Stimulated activated CD8-positive, alpha-beta memory T cell treated with anti-CD3 and anti-CD28 coated beads, Interleukin-15, amount 100 ng/mL, for 24 hours (primary cell): ENCODE measurements around the gene OR10H2.
"Not testable (repeated sequence)": the region's sequence is repeated elsewhere in the genome, so short reads cannot be mapped to it uniquely, and the experiment has no call there.

Experiments
- DNase-seq: peaks from one replicate; pipeline ENCODE4 v3.0.0-alpha.2; 2020; ENCODE audit warnings: low read depth

The OR10H2 gene

GRCh38 chr19:15727724-15728123 lies at the start of gene OR10H2:
OR10H2 (plus strand) TSS chr19:15728024; CDS start chr19:15728044, 20 bp downstream.
- no peak for DNase-seq

- DNase-seq, result no peak
Measured at GRCh38 chr19:15679089-15679488, 48.7 kb upstream of the OR10H2 start.

DNA sequence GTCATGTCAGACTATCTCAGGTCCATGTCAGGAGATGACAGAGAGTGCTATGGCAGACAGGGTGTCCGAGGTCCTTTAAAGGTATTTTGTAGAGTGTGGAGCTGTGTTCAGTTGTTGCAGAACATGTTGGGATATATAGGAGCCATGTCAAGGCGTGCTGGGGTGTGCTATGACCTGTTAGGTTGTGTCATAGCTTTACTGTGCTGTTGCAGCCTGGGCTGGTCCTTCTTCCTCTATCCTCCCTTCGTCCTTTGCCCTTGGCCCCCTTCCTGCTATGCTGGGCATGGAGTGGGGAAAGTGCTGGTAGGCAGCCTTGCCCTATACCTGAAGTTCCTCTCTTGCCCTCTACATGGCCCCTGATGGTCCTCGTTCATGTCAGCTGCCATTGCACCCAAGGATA lies 48.0 kb upstream of the OR10H2 start:
- not testable (repeated sequence) for DNase-seq

- DNase-seq, result no peak
Measured at GRCh38 chr19:15680478-15681322, 47.1 kb upstream of the OR10H2 start.

DNA sequence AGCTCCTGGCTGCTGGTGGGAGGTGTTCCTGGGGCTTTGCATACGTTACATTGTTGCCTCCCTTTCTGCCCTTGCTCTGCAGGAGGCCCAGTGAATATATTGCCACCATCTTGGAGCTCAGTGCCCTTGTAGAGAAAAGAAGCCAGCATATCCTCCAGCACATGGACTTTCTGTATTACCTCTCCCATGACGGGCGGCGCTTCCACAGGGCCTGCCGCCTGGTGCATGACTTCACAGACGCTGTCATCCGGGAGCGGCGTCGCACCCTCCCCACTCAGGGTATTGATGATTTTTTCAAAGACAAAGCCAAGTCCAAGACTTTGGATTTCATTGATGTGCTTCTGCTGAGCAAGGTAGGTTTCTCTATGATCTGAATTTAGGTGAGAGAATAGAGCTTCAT lies 44.4 kb upstream of the OR10H2 start:
- DNase-seq, result no peak

DNA sequence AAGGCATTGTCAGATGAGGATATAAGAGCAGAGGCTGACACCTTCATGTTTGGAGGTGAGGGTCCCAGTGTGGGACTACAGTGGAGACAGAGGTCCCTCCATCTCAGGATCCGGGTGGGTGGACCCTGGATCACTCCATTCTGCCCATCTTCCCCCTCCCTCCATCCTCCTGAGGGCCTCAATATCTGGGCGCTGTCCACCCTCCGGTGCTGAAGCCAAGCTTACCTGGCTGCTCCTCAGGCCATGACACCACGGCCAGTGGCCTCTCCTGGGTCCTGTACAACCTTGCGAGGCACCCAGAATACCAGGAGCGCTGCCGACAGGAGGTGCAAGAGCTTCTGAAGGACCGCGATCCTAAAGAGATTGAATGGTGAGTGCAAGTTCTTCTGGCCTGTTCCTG lies 43.0 kb upstream of the OR10H2 start:
- DNase-seq, result no peak

DNA sequence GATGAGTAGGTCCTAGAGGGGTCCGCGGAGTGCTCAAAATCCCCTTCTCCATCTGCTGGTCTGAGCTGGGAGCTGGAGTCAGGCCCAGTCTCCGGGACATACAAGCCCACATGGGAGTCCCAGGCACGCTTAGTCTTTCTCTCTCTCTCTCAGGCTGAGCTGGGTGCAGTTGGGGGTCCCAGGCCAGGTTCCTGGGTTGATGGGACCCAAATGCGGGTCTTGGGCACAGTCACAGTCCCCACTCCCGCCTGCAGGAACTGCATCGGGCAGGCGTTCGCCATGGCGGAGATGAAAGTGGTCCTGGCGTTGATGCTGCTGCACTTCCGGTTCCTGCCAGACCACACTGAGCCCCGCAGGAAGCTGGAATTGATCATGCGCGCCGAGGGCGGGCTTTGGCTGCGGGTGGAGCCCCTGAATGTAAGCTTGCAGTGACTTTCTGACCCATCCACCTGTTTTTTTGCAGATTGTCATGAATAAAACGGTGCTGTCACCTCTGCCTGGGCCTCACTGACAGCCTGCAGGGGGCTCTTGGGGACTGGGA lies 31.1 kb upstream of the OR10H2 start:
- DNase-seq, result no peak

GRCh38 chr19:15701757-15702533 lies 25.9 kb upstream of the OR10H2 start:
- no peak for DNase-seq

- no peak for DNase-seq
Measured at GRCh38 chr19:15702534-15702930, 25.3 kb upstream of the OR10H2 start.

GRCh38 chr19:15714638-15715037 lies 13.2 kb upstream of the OR10H2 start:
- DNase-seq, result no peak

GRCh38 chr19:15715642-15716041 lies 12.2 kb upstream of the OR10H2 start:
- no peak for DNase-seq

DNA sequence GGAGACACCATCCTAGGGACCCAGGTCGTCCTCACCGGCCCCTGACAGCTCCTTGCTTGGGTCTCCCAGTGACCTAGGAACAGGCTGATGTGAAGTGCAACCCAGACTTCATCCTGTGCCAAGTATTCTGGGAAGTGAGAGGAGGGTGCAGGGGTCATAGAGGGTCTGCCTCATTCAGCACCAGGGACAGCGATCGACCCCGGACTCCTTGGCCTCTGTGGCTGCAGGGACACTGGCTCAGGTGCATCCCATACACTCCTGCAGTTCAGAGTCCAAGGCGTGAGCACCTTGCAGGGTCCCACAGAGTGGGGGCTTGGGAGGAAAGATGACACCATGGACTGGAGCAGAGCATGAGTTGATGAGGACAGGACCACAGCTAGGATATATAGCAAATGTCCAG lies 10.0 kb upstream of the OR10H2 start:
- DNase-seq, result no peak

GRCh38 chr19:15721268-15721667 lies 6.6 kb upstream of the OR10H2 start:
- DNase-seq, result no peak

GRCh38 chr19:15722956-15723355 lies 4.9 kb upstream of the OR10H2 start:
- no peak for DNase-seq

- DNase-seq, result no peak
Measured at GRCh38 chr19:15730538-15730937, 2.7 kb downstream of the OR10H2 start.

- DNase-seq, result no peak
Measured at GRCh38 chr19:15732388-15732787, 4.6 kb downstream of the OR10H2 start.

DNA sequence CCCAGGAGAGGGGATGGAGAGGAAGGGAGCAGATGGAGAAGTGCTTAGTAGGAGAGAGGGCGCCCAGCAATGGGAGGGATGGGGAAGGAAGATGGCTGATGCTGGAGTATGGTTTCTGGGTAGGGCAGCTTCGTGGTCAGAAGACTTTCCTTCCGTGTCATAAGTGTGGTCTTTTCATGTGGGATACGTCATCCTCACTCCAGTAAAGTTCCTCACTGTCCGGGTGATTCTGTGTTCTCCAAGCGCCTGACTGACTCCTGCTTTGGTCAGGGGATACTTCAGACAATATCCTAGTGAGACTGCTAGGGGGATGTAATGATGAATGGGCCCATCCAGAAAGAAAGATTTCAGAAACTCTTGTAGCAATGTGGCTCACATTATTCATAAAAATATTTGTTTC lies 6.1 kb downstream of the OR10H2 start:
- no peak for DNase-seq

DNA sequence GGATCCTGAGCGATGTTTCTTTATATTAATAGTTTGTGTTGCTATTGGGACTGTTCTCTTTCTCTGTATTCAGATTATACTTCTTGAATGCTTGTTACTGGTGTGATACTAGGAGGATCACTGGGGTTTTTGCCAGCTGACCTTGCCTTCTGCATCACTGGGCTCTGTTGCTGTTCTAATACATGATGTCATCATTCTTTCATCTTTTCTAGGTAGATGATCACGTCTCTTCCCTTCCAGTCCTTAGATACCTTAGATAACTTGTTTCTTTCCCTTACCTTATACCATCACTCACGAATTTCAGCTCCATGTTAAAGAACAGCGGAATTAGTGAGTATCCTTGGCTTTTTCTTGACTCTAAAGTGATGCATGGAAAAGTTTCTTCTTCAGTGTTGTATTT lies 9.9 kb downstream of the OR10H2 start, which contains the start of gene OR10H3:
Gene OR10H3, plus strand, starts transcription at position 264 of the 400 bp plus-strand sequence. CDS start 3,408 bp downstream, outside the sequence.
- DNase-seq, result no peak

- DNase-seq, result no peak
Measured at GRCh38 chr19:15740785-15741184, 13.0 kb downstream of the OR10H2 start.

- no peak for DNase-seq
Measured at GRCh38 chr19:15748239-15748638, 20.4 kb downstream of the OR10H2 start.

DNA sequence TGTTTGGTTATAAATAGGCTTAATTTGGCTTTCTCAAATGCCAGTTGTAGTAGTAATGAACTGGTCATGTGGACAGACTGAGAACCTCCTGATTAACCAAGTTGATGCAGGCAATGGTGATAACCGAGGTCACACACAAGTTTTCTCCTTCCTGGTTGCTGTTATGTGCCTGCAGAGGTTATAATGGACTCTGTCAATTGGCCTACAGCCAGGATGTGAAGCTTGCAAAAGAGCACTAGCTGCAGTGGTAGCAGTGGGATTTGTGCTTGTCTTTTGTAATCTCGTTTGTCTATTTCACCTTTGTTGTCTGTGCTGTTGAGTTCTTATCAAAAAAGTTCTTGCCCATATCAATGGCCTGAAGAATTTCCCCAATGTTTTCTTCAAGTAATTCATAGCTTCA lies 30.6 kb downstream of the OR10H2 start:
- no peak for DNase-seq

- no peak for DNase-seq
Measured at GRCh38 chr19:15759962-15760565, 32.2 kb downstream of the OR10H2 start.
